IPS-18a (cell line): ENCODE results near the gene ALKBH4.
"Not testable (repeated sequence)": the region's sequence is repeated elsewhere in the genome, so short reads cannot be mapped to it uniquely, and the experiment has no call there.

ENCODE experiments used
- H3K27ac ChIP-seq: one replicate; pipeline ENCODE4 v1.5.1; 2013; ENCODE audit warnings: low read length
- H3K27me3 ChIP-seq: one replicate; pipeline ENCODE4 v1.6.1; 2013; ENCODE audit warnings: mild to moderate bottlenecking, low read length; ENCODE audit not compliant: control insufficient read depth, insufficient read depth
- H3K36me3 ChIP-seq: one replicate; pipeline ENCODE4 v1.6.1; 2013; ENCODE audit warnings: low read depth, low read length; ENCODE audit not compliant: control insufficient read depth
- H3K4me1 ChIP-seq: one replicate; pipeline ENCODE4 v1.6.1; 2013; ENCODE audit warnings: low read depth, low read length; ENCODE audit not compliant: control insufficient read depth
- H3K4me3 ChIP-seq: one replicate; pipeline ENCODE4 v1.5.1; 2013; ENCODE audit warnings: low read length
- H3K9ac ChIP-seq: one replicate; pipeline ENCODE4 v1.6.1; 2013; ENCODE audit warnings: mild to moderate bottlenecking, low read length, moderate library complexity
- H3K9me3 ChIP-seq: one replicate; pipeline ENCODE4 v1.6.1; 2013; ENCODE audit warnings: low read depth, low read length; ENCODE audit not compliant: control insufficient read depth

The ALKBH4 gene

DNA sequence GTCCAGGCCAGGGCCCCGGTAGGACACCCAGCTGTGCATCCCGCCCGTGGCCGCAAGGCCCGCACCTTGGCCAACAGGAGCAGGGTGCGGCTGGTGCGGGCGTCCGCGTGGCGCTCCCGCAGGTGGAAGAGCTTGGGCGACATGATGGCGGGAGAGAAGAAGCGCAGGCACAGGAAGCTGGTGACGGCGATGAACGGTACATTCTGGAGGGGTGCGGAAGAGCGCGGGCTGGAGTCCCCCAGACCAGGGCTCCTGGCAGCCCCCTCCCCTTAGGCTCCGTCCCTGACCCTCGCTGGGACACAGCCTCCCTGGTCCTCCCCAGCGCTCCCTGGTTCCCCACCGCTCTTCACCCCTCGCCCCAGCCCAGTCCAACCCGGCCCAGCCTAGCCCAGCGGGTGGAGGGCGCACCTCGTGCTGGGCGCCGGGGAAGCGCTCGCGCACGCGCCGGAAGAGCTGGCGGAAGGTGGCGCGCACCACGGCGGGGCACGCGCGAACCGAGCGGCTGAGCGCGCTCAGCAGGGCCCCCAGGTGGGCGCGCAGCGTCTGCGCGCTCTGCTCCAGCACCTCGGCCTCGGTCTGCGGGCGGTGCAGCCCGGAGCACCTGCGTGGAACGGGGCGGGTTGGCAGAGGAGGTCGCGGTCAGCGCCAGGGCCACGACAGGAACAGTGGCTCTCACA, 29.9 kb upstream of the ALKBH4 start:
- not testable (repeated sequence) for H3K27ac ChIP-seq, H3K36me3 ChIP-seq, H3K9ac ChIP-seq, H3K4me3 ChIP-seq, H3K4me1 ChIP-seq, H3K27me3 ChIP-seq, H3K9me3 ChIP-seq

DNA sequence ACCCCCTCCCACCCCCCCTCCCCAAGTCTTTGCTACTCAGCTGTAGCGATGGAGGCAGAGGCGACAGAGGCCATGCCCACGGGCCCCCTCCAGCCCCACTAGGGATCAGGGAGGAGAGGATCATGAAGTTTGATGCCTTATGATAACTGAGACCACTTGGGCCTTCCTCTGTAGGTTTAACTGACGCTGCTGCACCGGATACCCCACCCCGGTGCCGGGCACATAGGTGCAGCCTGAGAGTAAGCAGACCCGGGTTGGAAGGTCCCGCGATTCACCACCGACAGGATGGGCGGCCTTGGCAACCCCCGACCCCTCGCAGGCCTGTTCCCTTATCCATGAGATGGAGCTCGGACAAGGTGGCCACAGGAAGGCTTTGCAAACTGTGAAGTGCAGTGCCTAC, 29.4 kb upstream of the ALKBH4 start:
- not testable (repeated sequence) for H3K36me3 ChIP-seq, H3K4me1 ChIP-seq, H3K4me3 ChIP-seq

DNA sequence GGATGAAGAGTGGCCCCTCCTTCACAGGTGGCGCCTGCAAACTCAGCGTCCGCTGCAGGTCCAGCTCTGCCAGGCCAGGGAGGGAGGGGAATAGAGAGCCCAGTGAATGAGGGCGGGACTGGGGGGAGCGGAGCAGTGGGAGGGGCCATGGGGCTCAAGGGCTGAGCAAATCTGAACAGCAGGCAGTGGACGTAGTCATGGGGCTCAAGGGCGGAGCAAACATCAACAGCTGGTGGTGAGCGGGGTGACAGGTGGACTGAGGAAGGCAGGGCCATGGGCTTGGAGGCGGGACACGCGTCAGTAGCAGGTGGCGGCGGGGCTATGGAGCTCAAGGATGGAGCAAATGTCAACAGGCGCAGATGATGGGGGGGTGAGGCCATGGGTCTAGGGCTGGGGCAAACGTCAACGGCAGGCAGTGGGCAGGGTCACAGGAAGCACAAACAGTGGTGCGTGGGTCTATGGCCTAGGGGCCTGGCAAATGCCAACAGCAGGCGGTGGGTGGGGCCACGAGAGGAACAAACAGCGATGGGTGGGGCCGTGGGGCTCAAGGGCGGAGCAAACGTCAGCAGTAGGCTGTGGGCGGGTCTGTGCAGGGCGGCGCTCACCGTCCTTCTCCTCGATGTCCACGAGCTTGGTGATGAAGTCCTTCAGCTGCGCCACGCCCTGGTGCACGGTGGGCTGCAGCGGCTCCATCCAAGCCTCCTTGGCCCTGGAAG, 28.7 kb upstream of the ALKBH4 start:
- H3K27ac ChIP-seq, H3K4me3 ChIP-seq, H3K9me3 ChIP-seq, H3K9ac ChIP-seq, H3K4me1 ChIP-seq, H3K36me3 ChIP-seq, H3K27me3 ChIP-seq: not testable (repeated sequence)

More for the DNA sequence above, 29.4 kb upstream of the ALKBH4 start:
- not testable (repeated sequence) for H3K27me3 ChIP-seq, H3K9me3 ChIP-seq, H3K9ac ChIP-seq, H3K27ac ChIP-seq

DNA sequence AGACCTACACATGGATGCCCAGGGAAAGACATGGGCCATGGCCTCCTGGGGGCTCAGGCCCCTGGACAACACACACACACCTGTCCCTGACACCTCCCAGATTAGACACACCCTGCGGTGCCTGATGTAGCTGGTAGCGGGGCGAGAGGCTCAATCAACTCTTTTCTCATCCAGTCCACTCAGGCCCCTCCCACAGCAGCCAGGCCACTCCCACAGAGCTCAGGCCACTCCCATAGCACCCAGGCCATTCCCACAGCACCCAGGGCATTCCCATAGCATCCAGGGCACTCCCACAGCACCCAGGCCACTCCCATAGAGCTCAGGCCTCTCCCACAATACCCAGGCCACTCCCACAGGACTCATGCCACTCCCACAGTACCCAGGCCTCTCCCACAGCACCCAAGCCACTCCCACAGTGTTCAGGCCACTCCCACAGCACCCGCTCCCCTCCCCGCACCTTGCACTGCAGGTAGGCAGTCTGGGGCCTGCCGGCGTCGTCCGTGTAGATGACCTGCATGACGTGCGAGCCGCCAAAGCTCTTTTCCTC, 25.9 kb upstream of the ALKBH4 start:
- H3K27me3 ChIP-seq, H3K27ac ChIP-seq, H3K9me3 ChIP-seq, H3K9ac ChIP-seq, H3K4me3 ChIP-seq, H3K4me1 ChIP-seq, H3K36me3 ChIP-seq: not testable (repeated sequence)

- not testable (repeated sequence) for H3K27ac ChIP-seq, H3K4me3 ChIP-seq, H3K36me3 ChIP-seq, H3K27me3 ChIP-seq, H3K4me1 ChIP-seq, H3K9me3 ChIP-seq, H3K9ac ChIP-seq
Observed at GRCh38 chr7:102484317-102484716, 19.7 kb upstream of the ALKBH4 start.

GRCh38 chr7:102481962-102482361, 17.3 kb upstream of the ALKBH4 start:
- H3K4me3 ChIP-seq, H3K36me3 ChIP-seq, H3K9me3 ChIP-seq, H3K27me3 ChIP-seq, H3K9ac ChIP-seq, H3K27ac ChIP-seq, H3K4me1 ChIP-seq: not testable (repeated sequence)

GRCh38 chr7:102479982-102480637, 15.4 kb upstream of the ALKBH4 start:
- H3K4me3 ChIP-seq, H3K9ac ChIP-seq, H3K27ac ChIP-seq, H3K36me3 ChIP-seq, H3K27me3 ChIP-seq, H3K4me1 ChIP-seq, H3K9me3 ChIP-seq: not testable (repeated sequence)

- not testable (repeated sequence) for H3K27ac ChIP-seq, H3K36me3 ChIP-seq, H3K4me3 ChIP-seq, H3K9ac ChIP-seq, H3K4me1 ChIP-seq, H3K27me3 ChIP-seq, H3K9me3 ChIP-seq
Observed at GRCh38 chr7:102479209-102479584, 14.5 kb upstream of the ALKBH4 start.

GRCh38 chr7:102478314-102479208, 13.9 kb upstream of the ALKBH4 start, which contains the start of gene POLR2J:
POLR2J (minus strand) TSS chr7:102478922; CDS start chr7:102478860, 62 bp downstream.
- not testable (repeated sequence) for H3K27me3 ChIP-seq, H3K4me1 ChIP-seq, H3K9me3 ChIP-seq, H3K36me3 ChIP-seq, H3K27ac ChIP-seq, H3K4me3 ChIP-seq, H3K9ac ChIP-seq

DNA sequence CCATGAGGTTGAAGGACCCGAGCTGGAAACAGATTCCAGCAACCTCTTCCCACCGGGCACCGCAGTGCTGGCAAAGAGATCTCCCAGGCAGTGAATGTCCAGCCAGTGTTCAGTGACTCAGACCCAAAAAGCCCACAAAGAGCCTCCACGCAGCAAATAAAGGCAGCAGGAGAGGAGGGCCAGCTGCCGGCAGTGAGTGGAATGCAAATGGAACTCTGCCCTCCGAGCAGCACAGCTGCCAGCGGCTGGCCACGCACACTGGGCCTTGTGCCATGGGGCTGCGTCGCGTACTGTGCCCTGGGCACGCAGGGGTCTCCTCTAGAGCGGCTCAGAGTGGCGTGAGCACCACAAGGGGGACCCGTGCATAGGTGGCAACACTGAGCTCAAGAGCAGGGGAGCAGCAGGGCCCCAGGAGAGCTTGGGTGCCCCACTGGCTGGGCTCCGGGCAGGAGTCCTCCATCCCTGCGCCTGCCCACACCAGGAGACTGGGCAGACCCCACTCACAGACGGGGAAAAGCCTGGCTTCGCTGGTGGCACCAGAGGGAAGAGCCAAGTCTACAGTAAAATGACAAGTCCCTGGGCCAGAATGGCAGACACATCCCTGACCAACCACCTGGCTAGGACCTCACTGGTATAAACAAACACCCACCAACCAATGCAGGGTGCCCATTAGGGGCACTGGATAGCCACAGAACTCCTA, 10.2 kb upstream of the ALKBH4 start:
- not testable (repeated sequence) for H3K9ac ChIP-seq, H3K27ac ChIP-seq, H3K4me1 ChIP-seq, H3K27me3 ChIP-seq, H3K4me3 ChIP-seq, H3K9me3 ChIP-seq
- H3K36me3 ChIP-seq: peaks cover 14% of the 10 kb centered on the region

GRCh38 chr7:102474116-102474515, 9.5 kb upstream of the ALKBH4 start:
- H3K27ac ChIP-seq, H3K27me3 ChIP-seq, H3K4me3 ChIP-seq, H3K9me3 ChIP-seq, H3K4me1 ChIP-seq, H3K9ac ChIP-seq: not testable (repeated sequence)
- peaks cover 14% of the 10 kb centered on the region for H3K36me3 ChIP-seq
